MM.1S (cell line): ENCODE measurements around the gene TVP23C.
"Not testable (repeated sequence)": the region's sequence is repeated elsewhere in the genome, so short reads cannot be mapped to it uniquely, and the experiment has no call there.

Experiments
- DNase-seq: peaks from one replicate; pipeline ENCODE4 v3.0.0-alpha.2; 2015
- H2AFZ ChIP-seq: fragments of 300-600 bp; sonication (generic); 2 replicates; pipeline ENCODE4 v1.6.0; 2016; ENCODE audit warnings: antibody characterized with exemption, low read length
- H3F3A ChIP-seq: fragments of 300-600 bp; sonication (generic); 2 replicates; pipeline ENCODE4 v1.6.1; 2016; ENCODE audit warnings: mild to moderate bottlenecking, antibody characterized with exemption, low read length, moderate library complexity, mixed read lengths; ENCODE audit not compliant: insufficient read depth
- H3K27ac ChIP-seq: fragments of 300-600 bp; sonication (generic); 2 replicates; pipeline ENCODE4 v1.5.1; 2016; ENCODE audit warnings: mild to moderate bottlenecking, low read length
- H3K27me3 ChIP-seq: fragments of 300-600 bp; sonication (generic); replicated peaks from 2 replicates; pipeline ENCODE4 v1.6.0; 2016; ENCODE audit warnings: low read length; ENCODE audit not compliant: insufficient read depth
- H3K36me3 ChIP-seq: fragments of 300-600 bp; sonication (generic); replicated peaks from 2 replicates; pipeline ENCODE4 v1.6.1; 2016; ENCODE audit warnings: mild to moderate bottlenecking, low read length, mixed read lengths; ENCODE audit not compliant: insufficient read depth
- H3K4me1 ChIP-seq: fragments of 300-600 bp; sonication (generic); 2 replicates; pipeline ENCODE4 v1.6.1; 2016; ENCODE audit warnings: low read length, mixed read lengths
- H3K4me2 ChIP-seq: fragments of 300-600 bp; sonication (generic); 2 replicates; pipeline ENCODE4 v1.6.0; 2016; ENCODE audit warnings: low read depth, low read length
- H3K4me3 ChIP-seq: fragments of 300-600 bp; sonication (generic); 2 replicates; pipeline ENCODE4 v1.5.1; 2016; ENCODE audit warnings: low read length, mixed read lengths
- H3K79me2 ChIP-seq: fragments of 300-600 bp; sonication (generic); 2 replicates; pipeline ENCODE4 v1.6.1; 2016; ENCODE audit warnings: mixed run types, low read length, mixed read lengths
- H3K9ac ChIP-seq: fragments of 300-600 bp; sonication (generic); 2 replicates; pipeline ENCODE4 v1.6.1; 2016; ENCODE audit warnings: low read length, mixed read lengths
- H3K9me2 ChIP-seq: fragments of 300-600 bp; sonication (generic); replicated peaks from 2 replicates; pipeline ENCODE4 v1.6.1; 2016; ENCODE audit warnings: mild to moderate bottlenecking, low read length, mixed read lengths; ENCODE audit not compliant: insufficient read depth
- H3K9me3 ChIP-seq: fragments of 300-600 bp; sonication (generic); replicated peaks from 2 replicates; pipeline ENCODE4 v1.6.1; 2016; ENCODE audit warnings: mild to moderate bottlenecking, low read length, mixed read lengths; ENCODE audit not compliant: insufficient read depth
- H4K20me1 ChIP-seq: fragments of 300-600 bp; sonication (generic); 2 replicates; pipeline ENCODE4 v1.6.1; 2016; ENCODE audit warnings: mild to moderate bottlenecking, low read length, moderate library complexity, mixed read lengths; ENCODE audit not compliant: insufficient read depth
- EZH2 ChIP-seq: fragments of 300-600 bp; sonication (generic); optimal IDR thresholded peaks from 2 replicates; pipeline ENCODE3; 2017; ENCODE audit warnings: low read depth, mild to moderate bottlenecking, antibody characterized with exemption, low read length, mixed read lengths
- EZH2phosphoT487 ChIP-seq: fragments of 300-600 bp; sonication (generic); IDR thresholded peaks from 2 replicates; pipeline ENCODE4 v1.6.1; 2018; ENCODE audit warnings: antibody characterized with exemption, low read length
- TF ChIP-seq, protein P1 (sequence below): fragments of 300-600 bp; sonication (generic); IDR thresholded peaks from 2 replicates; pipeline ENCODE4 v1.5.1; 2016; ENCODE audit warnings: antibody characterized with exemption, low read length, mixed read lengths

Gene TVP23C

GRCh38 chr17:15508466-15508865 is 54.8 kb downstream of the TVP23C start:
- Histone ChIP-seq H3K9me3 (no peaks in the 10 kb centered on the region), H3K27me3 (no peaks in the 10 kb centered on the region), H3K79me2 (no peaks in the 10 kb centered on the region), H3K4me1 (no peaks in the 10 kb centered on the region), H3K4me3 (no peak overlapping the region), H3K4me2 (no peak overlapping the region), H3F3A (no peaks in the 10 kb centered on the region), H4K20me1 (no peaks in the 10 kb centered on the region), H3K9ac (no peak overlapping the region), H3K27ac (no peak overlapping the region), H2AFZ (no peak overlapping the region), H3K36me3 (no peaks in the 10 kb centered on the region), H3K9me2 (no peaks in the 10 kb centered on the region)
- TF ChIP-seq, protein P1, sequence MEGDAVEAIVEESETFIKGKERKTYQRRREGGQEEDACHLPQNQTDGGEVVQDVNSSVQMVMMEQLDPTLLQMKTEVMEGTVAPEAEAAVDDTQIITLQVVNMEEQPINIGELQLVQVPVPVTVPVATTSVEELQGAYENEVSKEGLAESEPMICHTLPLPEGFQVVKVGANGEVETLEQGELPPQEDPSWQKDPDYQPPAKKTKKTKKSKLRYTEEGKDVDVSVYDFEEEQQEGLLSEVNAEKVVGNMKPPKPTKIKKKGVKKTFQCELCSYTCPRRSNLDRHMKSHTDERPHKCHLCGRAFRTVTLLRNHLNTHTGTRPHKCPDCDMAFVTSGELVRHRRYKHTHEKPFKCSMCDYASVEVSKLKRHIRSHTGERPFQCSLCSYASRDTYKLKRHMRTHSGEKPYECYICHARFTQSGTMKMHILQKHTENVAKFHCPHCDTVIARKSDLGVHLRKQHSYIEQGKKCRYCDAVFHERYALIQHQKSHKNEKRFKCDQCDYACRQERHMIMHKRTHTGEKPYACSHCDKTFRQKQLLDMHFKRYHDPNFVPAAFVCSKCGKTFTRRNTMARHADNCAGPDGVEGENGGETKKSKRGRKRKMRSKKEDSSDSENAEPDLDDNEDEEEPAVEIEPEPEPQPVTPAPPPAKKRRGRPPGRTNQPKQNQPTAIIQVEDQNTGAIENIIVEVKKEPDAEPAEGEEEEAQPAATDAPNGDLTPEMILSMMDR: no peak
- TF ChIP-seq EZH2: no peak
- no peak for DNase-seq

DNA sequence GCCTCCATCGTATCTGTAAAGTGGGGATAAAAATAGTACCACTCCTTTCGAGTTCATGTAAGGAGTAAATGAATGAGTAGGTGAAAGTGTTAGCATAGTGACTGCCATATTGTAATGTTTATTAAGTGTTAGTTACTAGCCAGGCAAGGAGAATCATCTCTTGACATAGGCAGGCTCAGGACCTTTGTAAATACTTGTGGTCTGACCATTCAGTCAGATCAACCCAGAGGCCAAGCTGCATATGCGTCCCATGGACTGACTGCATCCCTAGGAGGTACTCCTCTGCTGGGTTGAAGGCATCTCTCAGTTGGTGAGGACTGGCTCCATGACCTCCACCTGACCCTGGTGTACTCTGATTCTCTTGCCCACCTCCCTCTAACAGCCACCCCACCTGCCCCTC is 55.4 kb downstream of the TVP23C start:
- DNase-seq: no peak
- H3F3A ChIP-seq: no peaks in the 10 kb centered on the region
- TF ChIP-seq, protein P1: no peak
- TF ChIP-seq EZH2phosphoT487 (no peak), EZH2 (no peak)
- no peak overlapping the region for H3K27ac ChIP-seq
- H3K9ac ChIP-seq: no peak overlapping the region
- no peaks in the 10 kb centered on the region for H3K36me3 ChIP-seq
- H3K9me2 ChIP-seq: no peaks in the 10 kb centered on the region
- H2AFZ ChIP-seq: no peak overlapping the region
- H4K20me1 ChIP-seq: no peaks in the 10 kb centered on the region
- H3K4me1 ChIP-seq: no peaks in the 10 kb centered on the region
- H3K27me3 ChIP-seq: no peaks in the 10 kb centered on the region
- no peaks in the 10 kb centered on the region for H3K9me3 ChIP-seq
- H3K4me2 ChIP-seq: no peak overlapping the region
- H3K4me3 ChIP-seq: no peak overlapping the region
- no peaks in the 10 kb centered on the region for H3K79me2 ChIP-seq

- no peaks in the 10 kb centered on the region for H3K27me3 ChIP-seq
- H3K4me1 ChIP-seq: no peaks in the 10 kb centered on the region
Observed at GRCh38 chr17:15507001-15507400, 56.3 kb downstream of the TVP23C start.

DNA sequence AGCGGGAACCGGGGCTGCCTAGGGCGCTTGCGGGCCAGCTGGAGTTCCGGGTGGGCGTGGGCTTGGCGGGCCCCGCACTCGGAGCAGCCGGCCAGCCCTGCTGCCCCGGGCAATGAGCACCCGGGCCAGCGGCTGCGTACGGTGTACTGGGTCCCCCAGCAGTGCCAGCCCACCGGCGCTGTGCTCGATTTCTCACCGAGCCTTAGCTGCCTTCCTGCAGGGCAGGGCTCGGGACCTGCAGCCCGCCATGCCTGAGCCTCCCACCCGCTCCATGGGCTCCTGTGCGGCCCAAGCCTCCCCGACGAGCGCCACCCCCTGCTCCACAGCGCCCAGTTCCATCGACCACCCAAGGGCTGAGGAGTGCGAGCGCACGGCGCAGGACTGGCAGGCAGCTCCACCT is 57.6 kb downstream of the TVP23C start:
- not testable (repeated sequence) for DNase-seq, H3K9me2 ChIP-seq, H3K4me1 ChIP-seq, H3K9me3 ChIP-seq, H2AFZ ChIP-seq, H3F3A ChIP-seq, H3K79me2 ChIP-seq, H3K4me2 ChIP-seq, H3K27ac ChIP-seq, H3K27me3 ChIP-seq, H3K36me3 ChIP-seq, H3K4me3 ChIP-seq, H4K20me1 ChIP-seq, H3K9ac ChIP-seq

More at GRCh38 chr17:15507001-15507400, 56.3 kb downstream of the TVP23C start:
- no peaks in the 10 kb centered on the region for H3K9me3 ChIP-seq
- H2AFZ ChIP-seq: no peak overlapping the region
- H3F3A ChIP-seq: no peaks in the 10 kb centered on the region
- TF ChIP-seq EZH2phosphoT487: no peak
- no peak for TF ChIP-seq EZH2
- TF ChIP-seq, protein P1: no peak
- H3K4me2 ChIP-seq: no peak overlapping the region
- H3K79me2 ChIP-seq: no peaks in the 10 kb centered on the region
- no peak for DNase-seq
- no peak overlapping the region for H3K27ac ChIP-seq
- H3K9ac ChIP-seq: no peak overlapping the region
- H3K4me3 ChIP-seq: no peak overlapping the region
- H3K9me2 ChIP-seq: no peaks in the 10 kb centered on the region
- H4K20me1 ChIP-seq: no peaks in the 10 kb centered on the region
- no peaks in the 10 kb centered on the region for H3K36me3 ChIP-seq
